ENCODE measurements around the gene PAK5.

PAK5 gene

GRCh38 chr20:9800421-9800820 lies 38.5 kb downstream of the PAK5 start:
- no peak for TF ChIP-seq CTCF (IDR thresholded peaks at IDR 0.05)
- H3K79me2 ChIP-seq = no peaks in the 10 kb centered on the region
- H3K9ac ChIP-seq = no peak overlapping the region
- H3K36me3 ChIP-seq (ENCODE audit: control insufficient read depth, insufficient read depth, low read length) = no peaks in the 10 kb centered on the region
- no peak overlapping the region for H3K27ac ChIP-seq
- H3K9me3 ChIP-seq (ENCODE audit: control insufficient read depth, low read length) = no peaks in the 10 kb centered on the region
- H2AFZ ChIP-seq = no peak overlapping the region
- H3K27me3 ChIP-seq (ENCODE audit: control insufficient read depth, insufficient read depth, low read length) = no peaks in the 10 kb centered on the region
- H3K4me2 ChIP-seq (ENCODE audit: low read length) = no peak overlapping the region
- no peak overlapping the region for H3K4me3 ChIP-seq (ENCODE audit: low read depth, low read length)
- no peaks in the 10 kb centered on the region for H3K4me1 ChIP-seq

GRCh38 chr20:9794831-9795230 lies 44.0 kb downstream of the PAK5 start:
- H3K4me2 ChIP-seq (ENCODE audit: low read length) = no peak overlapping the region
- no peak overlapping the region for H3K27ac ChIP-seq
- H3K9ac ChIP-seq = no peak overlapping the region
- no peaks in the 10 kb centered on the region for H3K9me3 ChIP-seq (ENCODE audit: control insufficient read depth, low read length)
- no peaks in the 10 kb centered on the region for H3K79me2 ChIP-seq
- H3K4me1 ChIP-seq = no peaks in the 10 kb centered on the region
- no peaks in the 10 kb centered on the region for H3K36me3 ChIP-seq (ENCODE audit: control insufficient read depth, insufficient read depth, low read length)
- no peak overlapping the region for H3K4me3 ChIP-seq (ENCODE audit: low read depth, low read length)
- H2AFZ ChIP-seq = no peak overlapping the region
- no peak for TF ChIP-seq CTCF (IDR thresholded peaks at IDR 0.05)
- no peaks in the 10 kb centered on the region for H3K27me3 ChIP-seq (ENCODE audit: control insufficient read depth, insufficient read depth, low read length)

- H3K4me1 ChIP-seq = no peaks in the 10 kb centered on the region
- H3K27me3 ChIP-seq (ENCODE audit: control insufficient read depth, insufficient read depth, low read length) = no peaks in the 10 kb centered on the region
- H3K27ac ChIP-seq = no peak overlapping the region
- no peak overlapping the region for H2AFZ ChIP-seq
- no peaks in the 10 kb centered on the region for H3K9me3 ChIP-seq (ENCODE audit: control insufficient read depth, low read length)
- H3K4me2 ChIP-seq (ENCODE audit: low read length) = no peak overlapping the region
- no peaks in the 10 kb centered on the region for H3K79me2 ChIP-seq
- H3K4me3 ChIP-seq (ENCODE audit: low read depth, low read length) = no peak overlapping the region
- H3K36me3 ChIP-seq (ENCODE audit: control insufficient read depth, insufficient read depth, low read length) = no peaks in the 10 kb centered on the region
- TF ChIP-seq CTCF (IDR thresholded peaks at IDR 0.05) = no peak
- H3K9ac ChIP-seq = no peak overlapping the region
These were observed 46.2 kb downstream of the PAK5 start for GRCh38 chr20:9792674-9793073.

GRCh38 chr20:9789131-9789530 lies 49.7 kb downstream of the PAK5 start:
- Histone ChIP-seq H3K4me1 (no peaks in the 10 kb centered on the region), H3K9ac (no peak overlapping the region), H3K27me3 (ENCODE audit: control insufficient read depth, insufficient read depth, low read length) (no peaks in the 10 kb centered on the region), H3K79me2 (no peaks in the 10 kb centered on the region), H2AFZ (no peak overlapping the region), H3K27ac (no peak overlapping the region), H3K4me2 (ENCODE audit: low read length) (no peak overlapping the region), H3K9me3 (ENCODE audit: control insufficient read depth, low read length) (no peaks in the 10 kb centered on the region), H3K4me3 (ENCODE audit: low read depth, low read length) (no peak overlapping the region), H3K36me3 (ENCODE audit: control insufficient read depth, insufficient read depth, low read length) (no peaks in the 10 kb centered on the region)
- no peak for TF ChIP-seq CTCF (IDR thresholded peaks at IDR 0.05)

GRCh38 chr20:9775176-9775575 lies 63.7 kb downstream of the PAK5 start:
- Histone ChIP-seq H3K9me3 (ENCODE audit: control insufficient read depth, low read length) (no peaks in the 10 kb centered on the region), H3K9ac (no peak overlapping the region), H3K27ac (no peak overlapping the region), H3K4me3 (ENCODE audit: low read depth, low read length) (no peak overlapping the region), H3K4me1 (no peaks in the 10 kb centered on the region), H3K79me2 (no peaks in the 10 kb centered on the region), H3K27me3 (ENCODE audit: control insufficient read depth, insufficient read depth, low read length) (no peaks in the 10 kb centered on the region), H3K36me3 (ENCODE audit: control insufficient read depth, insufficient read depth, low read length) (no peaks in the 10 kb centered on the region), H3K4me2 (ENCODE audit: low read length) (no peak overlapping the region), H2AFZ (no peak overlapping the region)
- no peak for TF ChIP-seq CTCF (IDR thresholded peaks at IDR 0.05)
